ENCODE results near the gene CRY2. TPM values are rescaled to one million over a fixed set of nuclear protein-coding genes. Genes with fewer than 3 reads are reported as not detected.
"Not testable (repeated sequence)": the region's sequence is repeated elsewhere in the genome, so short reads cannot be mapped to it uniquely, and the experiment has no call there.

The CRY2 gene
- total RNA-seq, 2 experiments from 2014 or later = 25.6 to 26.3 TPM

- Mint-ChIP-seq H3K4me3 (no peak overlapping the region), H3K4me1 (peaks cover 3% of the 10 kb centered on the region), H3K9me3 (no peaks in the 10 kb centered on the region), H3K27me3 (no peaks in the 10 kb centered on the region), H3K27ac (no peak overlapping the region), H3K36me3 (ENCODE audit: low read depth) (peaks cover under 1% of the 10 kb centered on the region)
- DNase-seq = no peak
- ChIA-PET POLR2A (no interaction called here), CTCF (interaction anchor here (0.5 to 3.8 kb wide), 7 partner anchors 8 to 1264 kb away, joined by 3 to 9 read pairs (median 4); no protein-coding TSS in a partner anchor)
Observed at GRCh38 chr11:45817191-45817590, 30.1 kb upstream of the CRY2 start.

- CTCF ChIA-PET = interaction anchor here (0.5 to 3.8 kb wide), 3 partner anchors 13 to 658 kb away, joined by 3 to 9 read pairs (median 3); no protein-coding TSS in a partner anchor
- Mint-ChIP-seq H3K9me3 (no peaks in the 10 kb centered on the region), H3K27ac (no peak overlapping the region), H3K4me1 (no peaks in the 10 kb centered on the region), H3K27me3 (no peaks in the 10 kb centered on the region), H3K4me3 (no peak overlapping the region), H3K36me3 (ENCODE audit: low read depth) (no peaks in the 10 kb centered on the region)
- no peak for DNase-seq
- POLR2A ChIA-PET = no interaction called here
Observed at GRCh38 chr11:45818961-45819605, 28.2 kb upstream of the CRY2 start.

- Mint-ChIP-seq H3K36me3 (ENCODE audit: low read depth) (no peaks in the 10 kb centered on the region), H3K4me1 (no peaks in the 10 kb centered on the region), H3K9me3 (no peaks in the 10 kb centered on the region), H3K4me3 (no peak overlapping the region), H3K27me3 (peaks cover 3% of the 10 kb centered on the region), H3K27ac (peak overlapping the region; percentile 16)
- ChIA-PET CTCF (interaction anchor here (0.6 kb wide), 1 partner anchor 668 kb away, joined by 3 read pairs; no protein-coding TSS in a partner anchor), POLR2A (no interaction called here)
- DNase-seq = no peak
Observed at GRCh38 chr11:45820211-45820857, 26.9 kb upstream of the CRY2 start.

- H3K36me3 Mint-ChIP-seq (ENCODE audit: low read depth); DNase-seq; H3K4me1 Mint-ChIP-seq; CTCF ChIA-PET; H3K27ac Mint-ChIP-seq; H3K4me3 Mint-ChIP-seq; H3K9me3 Mint-ChIP-seq; POLR2A ChIA-PET: not testable (repeated sequence)
- peaks cover 29% of the 10 kb centered on the region for H3K27me3 Mint-ChIP-seq
Observed at GRCh38 chr11:45826492-45826891, 20.8 kb upstream of the CRY2 start.

GRCh38 chr11:45827123-45827522 lies 20.2 kb upstream of the CRY2 start:
- ChIA-PET POLR2A (no interaction called here), CTCF (no interaction called here)
- Mint-ChIP-seq H3K27me3 (peaks cover 29% of the 10 kb centered on the region), H3K27ac (no peak overlapping the region), H3K9me3 (no peaks in the 10 kb centered on the region), H3K4me3 (no peak overlapping the region), H3K4me1 (peaks cover 9% of the 10 kb centered on the region), H3K36me3 (ENCODE audit: low read depth) (no peaks in the 10 kb centered on the region)
- DNase-seq = no peak

GRCh38 chr11:45828996-45829395 lies 18.3 kb upstream of the CRY2 start:
- ChIA-PET CTCF (interaction anchor here (1.0 to 3.1 kb wide), 4 partner anchors 12 to 58 kb away, joined by 3 to 9 read pairs (median 4); no protein-coding TSS in a partner anchor), POLR2A (no interaction called here)
- H3K4me1 Mint-ChIP-seq = peaks cover 23% of the 10 kb centered on the region
- H3K4me3 Mint-ChIP-seq = no peak overlapping the region
- H3K27ac Mint-ChIP-seq = no peak overlapping the region
- no peaks in the 10 kb centered on the region for H3K9me3 Mint-ChIP-seq
- DNase-seq = no peak
- peaks cover 29% of the 10 kb centered on the region for H3K27me3 Mint-ChIP-seq
- H3K36me3 Mint-ChIP-seq (ENCODE audit: low read depth) = no peaks in the 10 kb centered on the region

- H3K4me3 Mint-ChIP-seq = no peak overlapping the region
- H3K27ac Mint-ChIP-seq = no peak overlapping the region
- peaks cover 1% of the 10 kb centered on the region for H3K36me3 Mint-ChIP-seq (ENCODE audit: low read depth)
- H3K4me1 Mint-ChIP-seq = peaks cover 32% of the 10 kb centered on the region
- POLR2A ChIA-PET = no interaction called here
- DNase-seq = no peak
- peaks cover 25% of the 10 kb centered on the region for H3K27me3 Mint-ChIP-seq
- CTCF ChIA-PET = interaction anchor here (1.2 to 3.1 kb wide), 2 partner anchors 12 to 13 kb away, joined by 3 to 9 read pairs; no protein-coding TSS in a partner anchor
- no peaks in the 10 kb centered on the region for H3K9me3 Mint-ChIP-seq
Observed at GRCh38 chr11:45830596-45830995, 16.7 kb upstream of the CRY2 start.

GRCh38 chr11:45832811-45833441 lies 14.3 kb upstream of the CRY2 start:
- Mint-ChIP-seq H3K36me3 (ENCODE audit: low read depth) (peaks cover 7% of the 10 kb centered on the region), H3K4me3 (no peak overlapping the region), H3K27ac (no peak overlapping the region), H3K4me1 (peaks cover 38% of the 10 kb centered on the region), H3K27me3 (peaks cover 22% of the 10 kb centered on the region), H3K9me3 (no peaks in the 10 kb centered on the region)
- DNase-seq = no peak
- POLR2A ChIA-PET = no interaction called here
- CTCF ChIA-PET = interaction anchor here (1.4 kb wide), 1 partner anchor 10 kb away, joined by 7 read pairs; no protein-coding TSS in a partner anchor

- no peak for DNase-seq
- POLR2A ChIA-PET = no interaction called here
- Mint-ChIP-seq H3K4me3 (peak overlapping the region; percentile 74), H3K27me3 (peaks cover 20% of the 10 kb centered on the region), H3K27ac (peak overlapping the region; percentile 88), H3K9me3 (peaks cover 2% of the 10 kb centered on the region), H3K4me1 (peaks cover 38% of the 10 kb centered on the region), H3K36me3 (ENCODE audit: low read depth) (peaks cover 7% of the 10 kb centered on the region)
- CTCF ChIA-PET = interaction anchor here (0.6 to 2.0 kb wide), 4 partner anchors 9 to 461 kb away, joined by 3 to 9 read pairs (median 6); partner anchors contain the start of gene CRY2
Observed at GRCh38 chr11:45833761-45834160, 13.5 kb upstream of the CRY2 start.

GRCh38 chr11:45834298-45834756 lies 12.9 kb upstream of the CRY2 start:
- POLR2A ChIA-PET = no interaction called here

GRCh38 chr11:45839204-45839603 lies 8.1 kb upstream of the CRY2 start:
- Mint-ChIP-seq H3K27me3 (peaks cover 24% of the 10 kb centered on the region), H3K36me3 (ENCODE audit: low read depth) (peaks cover 7% of the 10 kb centered on the region), H3K4me3 (no peak overlapping the region), H3K4me1 (peaks cover 30% of the 10 kb centered on the region), H3K9me3 (peaks cover 2% of the 10 kb centered on the region), H3K27ac (no peak overlapping the region)
- no peak for DNase-seq
- POLR2A ChIA-PET = no interaction called here
- CTCF ChIA-PET = no interaction called here

More at GRCh38 chr11:45834298-45834756, 12.9 kb upstream of the CRY2 start:
- peak; percentile 62 for DNase-seq
- Mint-ChIP-seq H3K27ac (peak overlapping the region; percentile 88), H3K4me1 (peaks cover 38% of the 10 kb centered on the region), H3K36me3 (ENCODE audit: low read depth) (peaks cover 7% of the 10 kb centered on the region), H3K9me3 (peaks cover 2% of the 10 kb centered on the region), H3K4me3 (peak overlapping the region; percentile 74), H3K27me3 (peaks cover 18% of the 10 kb centered on the region)
- CTCF ChIA-PET = interaction anchor here (0.6 to 2.0 kb wide), 7 partner anchors 10 to 1870 kb away, joined by 3 to 9 read pairs (median 5); partner anchors contain the start of gene CRY2

GRCh38 chr11:45840251-45840650 lies 7.0 kb upstream of the CRY2 start:
- H3K36me3 Mint-ChIP-seq (ENCODE audit: low read depth); H3K27ac Mint-ChIP-seq; CTCF ChIA-PET; POLR2A ChIA-PET; H3K4me3 Mint-ChIP-seq; DNase-seq; H3K9me3 Mint-ChIP-seq: not testable (repeated sequence)
- Mint-ChIP-seq H3K4me1 (peaks cover 24% of the 10 kb centered on the region), H3K27me3 (peaks cover 26% of the 10 kb centered on the region)

Measured in activated CD4-positive, alpha-beta T cell treated with anti-CD3 and anti-CD28 coated beads, Interleukin-2, amount 10 ng/mL, durations not matched to agents 7 days and 5 days (primary cell).